GM12801 (cell line): ENCODE data around the gene ITSN2.

Source experiments
- CTCF ChIP-seq: IDR thresholded peaks from one replicate; pipeline ENCODE4 v1.5.1; 2011; ENCODE audit warnings: control low read depth; ENCODE audit not compliant: insufficient read length; ENCODE audit errors: extremely low read depth

The ITSN2 gene

DNA sequence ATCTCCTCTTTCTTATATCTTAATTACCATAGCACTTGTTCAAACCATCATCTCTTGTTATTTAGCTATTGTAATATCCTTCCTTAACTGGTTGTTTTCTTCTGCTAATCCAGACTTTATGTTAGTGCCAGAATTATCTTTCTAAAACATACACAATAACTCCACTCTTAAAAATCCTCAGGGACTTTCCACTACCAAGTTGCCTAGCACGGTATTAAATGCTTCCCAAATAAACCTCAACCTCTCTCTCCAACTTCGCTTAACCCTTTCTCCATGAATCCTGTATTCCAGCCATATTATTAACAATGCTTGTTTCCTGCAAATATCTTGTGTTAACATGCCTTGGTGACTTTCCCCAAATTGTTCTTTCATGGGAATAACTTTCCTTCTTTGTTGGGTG is 101.0 kb downstream of the ITSN2 start:
- TF ChIP-seq CTCF = no peak

- TF ChIP-seq CTCF = no peak
Observed at GRCh38 chr2:24258718-24259117, 101.6 kb downstream of the ITSN2 start.

- no peak for TF ChIP-seq CTCF
Observed at GRCh38 chr2:24253303-24253919, 106.9 kb downstream of the ITSN2 start.

DNA sequence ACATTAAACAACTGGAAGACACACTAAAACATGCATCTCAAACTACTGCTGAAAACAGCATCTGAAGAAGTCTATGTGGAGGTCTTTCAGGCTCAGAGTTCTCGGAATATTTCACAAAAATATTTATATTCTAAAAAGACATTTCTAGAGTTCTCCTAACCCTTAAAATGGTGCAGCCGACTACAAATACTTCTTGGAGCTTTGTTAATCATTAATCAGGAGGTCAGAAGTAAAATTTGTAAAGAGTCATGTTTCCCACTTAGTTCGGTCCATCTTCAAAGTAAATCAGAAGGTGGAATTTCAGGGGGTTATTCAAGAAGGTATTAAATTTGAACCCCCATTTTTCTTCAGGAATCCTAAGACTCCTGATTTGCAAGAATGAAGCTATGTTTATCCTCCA is 112.7 kb downstream of the ITSN2 start:
- TF ChIP-seq CTCF = no peak

DNA sequence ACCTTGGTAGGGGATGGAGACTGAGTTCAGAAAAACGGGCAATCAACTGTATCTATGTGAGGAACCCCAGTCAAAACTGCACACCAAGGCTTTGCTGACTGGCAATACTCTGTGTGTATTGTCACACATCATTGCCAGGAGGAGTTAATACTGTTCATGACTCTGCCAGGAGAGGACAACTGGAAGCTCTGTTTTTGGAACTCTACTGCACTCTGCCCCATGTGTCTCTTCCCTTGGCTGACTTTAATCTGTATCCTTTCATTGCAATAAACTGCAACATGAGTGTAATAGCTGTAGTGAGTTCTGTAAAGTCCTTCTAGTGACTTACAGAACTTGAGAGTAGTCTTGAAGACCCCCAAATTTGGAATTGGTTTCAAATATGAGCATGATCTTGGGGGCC is 113.2 kb downstream of the ITSN2 start:
- TF ChIP-seq CTCF = no peak

DNA sequence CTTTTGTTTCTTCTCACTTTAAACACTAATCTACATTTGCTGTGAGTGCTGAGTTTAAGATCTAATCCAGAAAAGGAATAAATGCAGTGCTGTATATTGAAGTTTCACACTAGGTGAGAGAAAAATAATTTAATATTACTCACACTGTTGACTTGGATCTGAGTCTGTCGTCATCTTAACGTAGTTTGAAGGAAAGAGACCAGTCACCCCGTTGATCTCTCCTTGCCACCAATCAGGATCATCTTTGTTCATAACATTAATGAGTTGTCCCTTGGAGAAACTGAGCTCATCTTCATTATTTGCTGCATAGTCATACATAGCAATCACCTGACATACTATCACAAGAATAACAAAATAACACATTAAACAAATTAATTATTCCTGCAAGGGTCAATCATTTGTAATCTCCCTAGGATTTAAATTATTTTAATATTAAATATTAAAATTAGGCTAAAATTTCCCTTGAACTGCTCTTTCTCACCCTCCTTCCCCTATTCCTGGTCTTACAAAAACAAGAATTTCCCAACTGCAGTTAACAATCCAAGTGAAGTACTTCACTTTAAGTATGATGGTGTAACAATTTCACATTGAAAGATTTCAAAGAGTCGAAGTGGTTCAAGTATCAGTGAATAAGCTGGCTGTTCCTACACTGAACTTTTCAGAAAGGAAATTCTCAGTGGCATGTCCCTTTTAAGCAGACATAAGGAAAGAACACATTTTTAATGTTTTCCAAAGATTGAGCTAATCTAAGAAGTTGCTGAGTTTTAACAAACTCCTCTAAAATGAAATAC is 114.2 kb downstream of the ITSN2 start:
- no peak for TF ChIP-seq CTCF

- no peak for TF ChIP-seq CTCF
Observed at GRCh38 chr2:24241528-24241927, 118.8 kb downstream of the ITSN2 start.
